GM19238 (cell line): ENCODE measurements around the gene RLF.
"Not testable (repeated sequence)": the region's sequence is repeated elsewhere in the genome, so short reads cannot be mapped to it uniquely, and the experiment has no call there.

ENCODE experiments used
- DNase-seq: peaks from one replicate; pipeline ENCODE4 v3.0.0; 2011; ENCODE audit warnings: low spot score; ENCODE audit not compliant: insufficient read length

The RLF gene

DNA sequence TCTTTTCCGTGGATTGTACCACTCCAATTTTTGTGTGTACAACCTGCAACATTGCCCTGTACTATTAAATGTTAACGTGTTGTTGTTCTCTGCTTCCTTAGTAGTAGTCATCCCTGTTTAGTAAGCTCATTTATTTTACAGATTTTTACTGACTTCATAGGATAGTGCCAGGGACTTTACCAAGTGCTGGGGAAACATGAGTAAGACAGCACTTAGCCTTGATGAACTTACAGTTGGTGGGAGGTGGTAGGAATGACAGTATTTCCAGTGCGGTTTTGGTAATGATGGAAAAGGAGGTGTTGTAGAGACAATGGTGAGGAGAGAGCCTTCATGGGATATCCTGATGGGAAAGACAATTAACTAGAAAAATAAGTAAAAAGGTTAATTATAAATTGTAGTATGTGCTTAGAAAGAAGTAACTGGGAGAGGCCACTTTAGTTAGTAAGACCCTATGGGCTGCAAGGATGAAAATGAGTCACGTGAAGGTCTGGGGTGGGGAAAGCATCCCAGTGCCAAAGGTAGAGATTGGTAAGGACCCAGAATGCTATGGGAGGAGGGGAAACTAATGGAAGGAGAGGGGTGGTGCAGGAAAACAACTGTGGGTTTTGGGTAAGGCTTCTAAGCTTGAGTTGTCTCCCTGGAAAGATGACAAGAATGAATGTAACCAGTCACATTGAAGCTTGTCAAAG lies 1.7 kb downstream of the RLF start:
- no peak for DNase-seq

GRCh38 chr1:40167317-40167716 lies 6.1 kb downstream of the RLF start:
- DNase-seq, result no peak

GRCh38 chr1:40171036-40171435 lies 9.8 kb downstream of the RLF start:
- no peak for DNase-seq

- DNase-seq, result no peak
Measured at GRCh38 chr1:40174788-40175187, 13.6 kb downstream of the RLF start.

GRCh38 chr1:40176989-40177388 lies 15.8 kb downstream of the RLF start:
- not testable (repeated sequence) for DNase-seq

DNA sequence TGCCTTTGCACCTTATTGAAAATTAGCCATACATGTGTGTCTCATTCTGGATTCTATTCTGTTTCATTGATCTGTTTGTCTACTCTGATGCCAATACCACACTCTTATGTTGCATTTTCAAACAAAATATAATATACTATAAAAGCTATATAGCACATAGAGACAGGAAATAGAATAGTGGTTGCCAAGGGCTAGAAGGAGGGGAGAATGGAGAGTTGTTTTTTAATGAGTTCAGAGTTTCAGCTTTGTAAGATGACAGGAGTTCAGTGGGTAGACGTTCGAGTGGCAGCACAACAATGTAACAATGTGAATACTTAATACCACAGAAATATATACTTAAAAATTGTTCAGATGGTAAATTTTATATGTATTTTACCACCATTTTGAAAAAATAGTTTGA lies 17.0 kb downstream of the RLF start:
- no peak for DNase-seq

- no peak for DNase-seq
Measured at GRCh38 chr1:40179496-40180089, 18.4 kb downstream of the RLF start.

DNA sequence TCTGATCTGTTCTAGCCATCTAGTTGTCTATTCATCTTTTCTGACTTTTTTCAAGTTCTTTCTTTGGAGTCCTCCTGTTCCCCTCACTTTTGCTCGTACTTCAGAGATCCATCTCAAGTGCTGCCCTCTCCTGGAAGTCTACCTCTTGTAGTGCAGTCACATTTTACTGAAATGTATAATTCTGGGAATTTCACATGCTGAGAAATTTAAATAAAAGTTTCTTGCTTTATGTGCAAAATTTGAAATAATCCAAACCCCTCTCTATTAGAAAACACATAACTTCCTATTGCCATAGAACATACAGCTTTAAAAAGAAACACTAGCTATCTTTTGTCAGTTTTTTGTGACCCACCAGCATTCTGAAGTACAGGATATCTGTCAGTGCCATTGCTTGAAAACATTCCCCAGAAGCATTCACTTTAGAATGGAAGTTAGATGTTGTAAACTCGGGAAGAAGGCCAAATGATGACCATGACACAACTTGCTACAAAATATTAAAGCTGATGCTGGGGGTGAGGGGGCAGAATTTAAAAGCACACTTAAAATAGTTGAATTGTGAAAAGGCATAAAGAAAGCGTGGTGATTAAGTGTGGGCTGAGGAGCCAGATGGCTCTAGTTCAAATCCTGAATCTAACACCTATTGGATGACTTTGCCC lies 22.0 kb downstream of the RLF start:
- DNase-seq, result no peak

DNA sequence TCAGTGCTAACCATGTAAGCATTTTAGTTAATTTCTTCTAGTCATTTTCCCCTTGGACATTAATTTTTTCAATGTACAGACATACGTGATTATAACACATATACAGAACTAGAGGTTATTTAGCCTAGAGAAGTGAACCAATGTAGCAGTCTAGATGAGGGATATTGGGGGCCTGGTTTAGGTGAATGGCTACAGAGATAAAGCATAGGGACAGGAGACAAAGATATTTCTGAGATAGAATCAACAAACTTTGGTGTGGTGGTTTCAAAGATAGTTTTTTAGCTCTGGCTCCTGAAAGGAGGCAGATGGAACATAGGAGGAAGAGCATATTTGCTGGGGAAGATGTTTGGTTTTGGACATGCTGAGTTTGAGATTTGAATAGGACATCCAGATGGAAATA lies 23.0 kb downstream of the RLF start:
- no peak for DNase-seq

DNA sequence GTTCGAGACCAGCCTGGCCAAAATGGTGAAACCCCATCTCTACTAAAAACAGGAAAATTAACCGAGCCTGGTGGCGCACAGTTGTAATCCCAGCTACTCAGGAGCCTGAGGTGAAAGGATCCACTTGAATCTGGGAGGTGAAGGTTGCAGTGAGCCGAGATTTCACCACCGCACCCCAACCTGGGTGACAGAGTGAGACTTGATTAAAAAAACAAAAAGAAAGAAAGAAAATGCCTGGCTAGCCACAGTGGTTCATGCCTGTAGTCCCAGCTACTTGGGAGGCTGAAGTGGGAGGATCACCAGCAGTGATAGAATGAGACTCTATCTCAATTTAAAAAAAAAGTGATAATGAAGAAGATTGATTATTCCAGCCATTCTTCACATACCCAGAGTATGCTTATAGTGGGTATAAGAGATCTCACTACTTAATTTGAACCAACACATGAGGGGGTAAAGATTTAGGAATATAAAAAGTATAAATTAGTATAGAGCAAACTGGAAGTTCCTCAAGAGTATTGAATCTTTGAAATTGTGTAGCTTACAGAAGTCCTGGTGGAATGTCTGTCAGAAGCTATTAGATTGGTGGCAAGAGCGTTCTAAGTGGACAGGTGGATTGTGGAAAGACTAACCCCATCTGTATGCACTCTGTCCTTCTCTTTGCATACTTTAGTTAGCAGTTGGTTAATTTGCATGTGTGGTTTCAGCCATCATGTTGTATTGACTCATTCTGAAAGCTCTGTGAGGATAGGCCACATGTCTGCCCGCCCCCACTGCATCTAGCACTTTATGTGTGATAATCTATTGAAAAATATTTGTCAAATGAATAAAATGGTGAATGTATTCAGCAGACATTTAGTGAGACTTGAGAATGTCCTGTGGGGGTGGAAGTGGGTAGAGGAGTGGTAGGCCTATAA lies 25.0 kb downstream of the RLF start:
- DNase-seq, result peak; percentile 19

- no peak for DNase-seq
Measured at GRCh38 chr1:40187399-40187798, 26.2 kb downstream of the RLF start.

GRCh38 chr1:40194639-40195038 lies 33.5 kb downstream of the RLF start:
- DNase-seq, result not testable (repeated sequence)

DNA sequence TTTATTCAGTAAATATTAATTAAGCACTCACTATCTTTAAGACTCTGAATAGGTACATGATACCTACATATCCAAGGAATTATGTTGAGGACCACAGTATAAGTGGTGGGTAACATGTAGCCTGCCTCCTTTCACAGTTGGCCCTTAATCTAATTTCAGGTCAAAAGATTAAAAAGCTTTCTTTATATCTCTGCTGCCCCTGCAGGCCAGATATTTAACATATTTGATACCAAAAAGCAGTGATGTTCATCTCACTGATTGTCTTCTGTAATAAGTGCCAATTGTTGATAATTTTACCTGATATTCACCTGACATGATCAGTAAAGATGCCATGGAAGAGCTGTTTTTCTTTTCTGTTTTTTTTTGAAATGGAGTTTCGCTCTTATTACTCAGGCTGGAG lies 36.5 kb downstream of the RLF start:
- no peak for DNase-seq

DNA sequence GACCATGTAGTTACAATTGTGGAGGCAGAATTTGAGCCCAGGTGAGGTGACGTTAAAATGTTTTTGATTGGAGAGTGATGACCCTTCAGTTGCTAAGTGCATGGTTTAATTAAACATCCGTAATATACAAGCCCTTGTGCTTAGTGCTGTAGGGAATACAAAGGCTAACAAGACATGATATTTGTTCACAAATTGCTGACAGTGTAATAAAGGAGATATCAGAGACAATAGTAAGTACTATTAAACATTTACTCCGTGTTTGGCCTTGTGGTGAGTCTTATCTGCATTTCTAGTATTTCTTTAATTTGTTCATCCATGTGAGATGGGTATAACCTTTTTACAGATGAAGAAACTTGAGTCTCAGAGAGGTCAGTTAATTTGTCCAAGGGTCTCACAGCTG lies 37.9 kb downstream of the RLF start:
- no peak for DNase-seq

GRCh38 chr1:40204856-40205255 lies 43.7 kb downstream of the RLF start:
- DNase-seq, result no peak

DNA sequence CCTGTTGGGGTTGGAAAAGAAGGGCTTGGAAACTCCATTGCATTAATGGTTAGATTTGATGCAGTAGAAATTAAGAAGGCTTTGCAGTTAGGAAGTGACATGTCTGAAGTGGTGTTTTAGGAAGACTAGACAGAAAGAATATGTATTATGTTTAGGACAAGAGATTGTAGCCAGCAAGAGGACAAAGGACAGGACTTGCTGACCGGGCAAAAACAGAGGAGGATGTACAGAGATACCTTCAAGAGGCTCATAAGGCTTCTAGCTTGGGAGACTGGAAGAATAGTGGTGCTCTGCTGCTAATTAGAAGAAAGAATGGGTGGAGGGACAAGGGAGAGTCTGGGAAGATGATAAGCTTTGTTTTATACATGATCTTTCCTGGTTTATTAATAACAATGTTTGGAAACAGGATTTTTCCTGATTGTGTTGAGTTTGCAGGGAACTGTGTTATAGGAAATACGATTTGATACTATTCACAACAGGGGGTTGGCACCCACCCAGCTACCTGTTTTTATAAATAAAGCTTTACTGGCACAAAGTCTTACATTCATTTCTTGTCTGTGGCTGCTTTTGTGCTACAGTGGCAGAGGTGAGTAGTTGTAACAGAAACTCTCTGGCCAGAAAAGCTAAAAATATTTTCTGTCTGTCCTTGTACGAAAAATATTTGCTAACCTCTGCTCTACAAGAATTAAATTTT lies 49.5 kb downstream of the RLF start:
- no peak for DNase-seq

DNA sequence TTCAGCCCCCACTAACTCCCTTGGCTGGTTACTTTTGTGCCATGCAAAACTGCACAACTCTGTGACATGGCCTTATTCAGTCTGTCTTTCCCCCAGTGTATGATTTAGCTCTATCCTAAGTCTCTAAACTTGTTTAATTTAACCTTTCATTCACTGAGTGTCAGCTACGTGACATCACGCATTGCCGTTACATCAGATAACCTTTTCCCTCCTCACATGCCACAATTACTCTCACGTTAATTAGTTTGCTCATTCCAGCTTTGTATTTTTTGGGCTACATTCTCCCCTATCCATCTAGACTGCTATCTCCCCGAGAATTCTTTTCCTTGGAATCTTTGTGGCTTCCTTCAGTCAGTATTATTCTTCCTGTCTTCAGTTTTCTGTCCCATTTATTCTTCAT lies 57.1 kb downstream of the RLF start:
- no peak for DNase-seq

- DNase-seq, result not testable (repeated sequence)
Measured at GRCh38 chr1:40221471-40221905, 60.3 kb downstream of the RLF start.

DNA sequence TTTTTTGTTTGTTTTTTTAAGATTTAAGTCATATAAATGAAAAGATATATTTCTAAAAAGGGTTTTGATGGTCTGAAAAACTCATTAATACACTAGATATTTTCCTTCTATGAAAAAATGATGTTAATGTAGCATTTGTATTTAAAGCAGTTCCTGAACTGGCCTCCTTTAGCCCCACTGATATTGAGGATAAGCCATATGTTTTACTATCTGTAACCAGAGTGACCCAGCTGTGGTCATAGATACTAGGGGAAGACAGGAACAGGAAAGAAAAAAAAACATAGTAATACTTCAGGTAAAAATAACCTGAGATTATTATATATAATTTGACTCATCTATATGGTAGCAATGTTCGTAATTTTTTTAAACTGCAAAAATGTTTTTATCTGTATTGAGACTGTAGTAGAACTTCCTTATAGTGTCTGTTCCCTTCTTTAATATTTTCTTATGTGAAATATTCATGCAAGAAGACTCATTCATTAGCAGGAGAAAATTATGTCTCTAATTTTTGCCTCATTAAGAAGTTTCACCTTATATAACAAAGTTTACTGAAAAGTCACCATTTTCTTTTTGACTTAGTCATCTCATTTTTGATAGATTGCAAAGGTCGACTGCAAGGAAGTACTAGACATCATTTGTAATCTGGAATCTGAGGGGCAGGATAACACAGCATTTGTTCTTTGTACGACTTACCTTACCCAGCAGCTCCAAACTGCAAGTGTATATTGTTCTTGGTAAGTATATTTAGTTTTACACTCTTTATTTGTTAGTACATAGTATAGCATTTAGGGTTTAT lies 61.0 kb downstream of the RLF start:
- no peak for DNase-seq

DNA sequence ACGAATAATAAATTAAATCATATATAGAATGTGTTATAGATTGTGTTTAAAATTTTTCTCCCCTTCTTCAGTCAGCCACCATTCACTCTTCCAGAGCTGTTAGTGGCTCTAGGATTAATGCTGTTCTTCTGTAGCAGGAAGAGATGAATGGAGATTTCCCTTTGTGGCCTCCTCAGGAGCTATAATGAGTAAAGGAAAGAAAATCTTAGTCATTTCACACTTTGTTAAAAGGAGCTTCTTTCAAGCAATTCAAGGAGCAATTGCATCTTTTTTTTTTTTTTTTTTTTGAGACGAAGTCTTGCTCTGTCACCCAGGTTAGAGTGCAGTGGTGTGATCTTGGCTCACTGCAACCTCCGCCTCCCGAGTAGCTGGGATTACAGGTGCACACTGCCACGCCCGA lies 62.9 kb downstream of the RLF start:
- no peak for DNase-seq
